A204.1 (cell line): ENCODE data around the gene FSD2.
"Not testable (repeated sequence)": the region's sequence is repeated elsewhere in the genome, so short reads cannot be mapped to it uniquely, and the experiment has no call there.

Experiments used
- FAIRE-seq: peaks from 2 replicates; lab custom pipeline; 2012; peaks lifted over from hg19 to GRCh38; lab: Jason Lieb, UNC

Gene FSD2

GRCh38 chr15:82726816-82727215 lies 79.1 kb downstream of the FSD2 start:
- no peak for FAIRE-seq

- FAIRE-seq: no peak
These were observed 90.9 kb downstream of the FSD2 start for GRCh38 chr15:82715003-82715402.

- FAIRE-seq: no peak
These were observed 91.9 kb downstream of the FSD2 start for GRCh38 chr15:82714016-82714415.

- no peak for FAIRE-seq
These were observed 93.8 kb downstream of the FSD2 start for GRCh38 chr15:82712036-82712435.

GRCh38 chr15:82710926-82711490 lies 94.9 kb downstream of the FSD2 start:
- FAIRE-seq: no peak

GRCh38 chr15:82710208-82710555 lies 95.7 kb downstream of the FSD2 start:
- no peak for FAIRE-seq

GRCh38 chr15:82709421-82710207 lies 96.3 kb downstream of the FSD2 start, which contains the start of gene AP3B2:
Gene AP3B2, minus strand, starts transcription at chr15:82709875. Its CDS starts 169 bp downstream, at chr15:82709706.
- no peak for FAIRE-seq

- FAIRE-seq: no peak
These were observed 96.8 kb downstream of the FSD2 start for GRCh38 chr15:82709081-82709420.

- not testable (repeated sequence) for FAIRE-seq
These were observed 100.0 kb downstream of the FSD2 start for GRCh38 chr15:82705856-82706255.
